ENCODE results near the gene PLA2G4D. TPM values are rescaled to one million over a fixed set of nuclear protein-coding genes. Genes with fewer than 3 reads are reported as not detected.

The PLA2G4D gene
- total RNA-seq, 2 donors from 2014 or later: not detected

GRCh38 chr15:42071717-42072116, 22.6 kb downstream of the PLA2G4D start:
- H3K27me3 ChIP-seq (replicated peaks; ENCODE audit: insufficient read depth): no peaks in the 10 kb centered on the region
- DNase-seq (ENCODE audit: low spot score) (no peak), ATAC-seq (ENCODE audit: insufficient number of reproducible peaks, low FRiP score, low read depth) (no peak)
- no peak overlapping the region for H3K27ac ChIP-seq
- no peaks in the 10 kb centered on the region for H3K4me1 ChIP-seq (ENCODE audit: control insufficient read depth in 1 of 2, low read depth in 2 of 2)
- H3K4me3 ChIP-seq: no peak overlapping the region
- no peaks in the 10 kb centered on the region for H3K9me3 ChIP-seq
- no peak for TF ChIP-seq CTCF (IDR thresholded peaks at IDR 0.05)
- no peaks in the 10 kb centered on the region for H3K36me3 ChIP-seq

- H3K4me3 ChIP-seq: no peak overlapping the region
- TF ChIP-seq CTCF (IDR thresholded peaks at IDR 0.05): no peak
- H3K4me1 ChIP-seq (ENCODE audit: control insufficient read depth in 1 of 2, low read depth in 2 of 2): no peaks in the 10 kb centered on the region
- no peaks in the 10 kb centered on the region for H3K27me3 ChIP-seq (replicated peaks; ENCODE audit: insufficient read depth)
- ATAC-seq (ENCODE audit: insufficient number of reproducible peaks, low FRiP score, low read depth): no peak
- H3K9me3 ChIP-seq: no peaks in the 10 kb centered on the region
- no peak for DNase-seq (ENCODE audit: low spot score)
- no peaks in the 10 kb centered on the region for H3K36me3 ChIP-seq
- H3K27ac ChIP-seq: no peak overlapping the region
These were observed 23.4 kb downstream of the PLA2G4D start for GRCh38 chr15:42070976-42071350.

DNA sequence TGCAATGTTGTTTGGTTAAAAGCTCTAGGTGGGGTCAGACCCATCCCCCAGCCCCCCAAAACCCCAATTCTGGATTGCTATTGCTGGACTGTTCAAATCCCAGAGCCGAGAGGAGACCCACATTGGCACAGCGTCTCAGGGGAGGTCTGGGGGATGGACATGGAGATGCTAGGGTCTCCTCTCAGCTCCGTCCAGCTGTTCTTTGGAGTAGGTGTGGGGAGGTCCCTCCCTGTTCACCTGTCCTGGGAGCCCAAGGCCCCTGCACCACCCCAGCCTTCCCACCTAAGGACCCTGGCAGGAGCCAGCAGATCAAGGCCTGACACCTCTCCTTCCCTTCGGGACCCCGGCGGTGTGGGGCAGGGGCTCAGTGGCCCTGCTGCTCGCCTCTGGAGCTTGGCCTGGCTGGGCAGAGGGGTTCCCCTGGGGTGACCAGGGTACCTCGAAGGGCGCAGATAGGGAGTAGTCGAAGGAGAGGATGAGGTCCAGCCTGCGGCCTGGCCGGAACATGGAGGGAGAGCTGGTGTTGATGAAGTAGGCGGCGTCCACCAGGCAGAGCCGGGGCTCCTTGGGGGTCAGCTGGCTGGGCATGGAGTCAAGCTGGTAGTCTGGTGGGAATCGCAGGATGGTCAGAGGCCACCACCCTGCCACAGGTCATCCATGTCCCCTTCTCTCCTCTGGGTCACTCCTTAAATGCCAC, 23.9 kb downstream of the PLA2G4D start:
- Histone ChIP-seq H3K9me3 (no peaks in the 10 kb centered on the region), H3K27me3 (replicated peaks; ENCODE audit: insufficient read depth) (no peaks in the 10 kb centered on the region), H3K27ac (no peak overlapping the region), H3K36me3 (no peaks in the 10 kb centered on the region), H3K4me1 (ENCODE audit: control insufficient read depth in 1 of 2, low read depth in 2 of 2) (no peaks in the 10 kb centered on the region), H3K4me3 (no peak overlapping the region)
- TF ChIP-seq CTCF (IDR thresholded peaks at IDR 0.05): no peak
- ATAC-seq (ENCODE audit: insufficient number of reproducible peaks, low FRiP score, low read depth) (no peak), DNase-seq (ENCODE audit: low spot score) (no peak)

DNA sequence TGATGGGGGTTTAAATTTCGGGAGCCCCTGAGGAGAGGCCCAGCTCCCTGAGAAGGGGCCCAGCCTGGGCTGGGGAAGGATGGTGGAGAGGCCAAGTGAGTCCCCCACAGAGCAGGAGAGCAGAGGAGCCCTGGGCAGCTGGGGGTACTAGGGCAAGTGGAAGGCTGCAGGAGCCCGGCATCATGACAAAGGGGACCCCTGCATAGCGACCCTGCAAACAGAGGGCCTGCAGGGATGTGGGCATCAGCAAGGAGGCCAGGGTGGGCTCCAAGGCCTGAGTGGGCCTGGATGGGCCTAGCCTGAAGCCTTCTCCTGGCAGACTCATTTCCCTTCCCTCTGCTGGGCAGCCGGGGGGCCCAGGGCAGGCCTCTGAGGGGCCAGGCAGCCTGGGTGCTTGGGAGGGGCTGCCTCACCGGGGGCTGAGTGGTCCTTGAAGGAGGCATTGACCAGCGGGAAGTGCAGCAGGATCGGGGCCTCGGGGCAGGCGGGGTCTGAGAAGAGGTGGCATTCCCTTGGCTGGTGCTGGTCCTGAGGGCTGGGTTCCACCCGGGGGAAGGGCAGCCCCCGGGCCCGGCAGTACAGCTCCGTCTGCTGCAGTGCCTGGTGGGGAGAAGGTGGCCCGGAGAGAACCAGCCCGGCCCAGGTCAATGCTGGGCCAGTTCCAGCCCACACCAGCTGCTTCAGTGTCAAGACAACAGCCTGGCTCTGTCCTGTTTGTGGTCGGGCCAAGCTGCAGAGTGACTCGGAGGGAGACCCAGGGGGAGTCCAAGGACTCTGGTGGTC, 24.7 kb downstream of the PLA2G4D start:
- H3K36me3 ChIP-seq: no peaks in the 10 kb centered on the region
- no peak overlapping the region for H3K27ac ChIP-seq
- ATAC-seq (ENCODE audit: insufficient number of reproducible peaks, low FRiP score, low read depth) (no peak), DNase-seq (ENCODE audit: low spot score) (no peak)
- H3K4me1 ChIP-seq (ENCODE audit: control insufficient read depth in 1 of 2, low read depth in 2 of 2): no peaks in the 10 kb centered on the region
- H3K27me3 ChIP-seq (replicated peaks; ENCODE audit: insufficient read depth): no peaks in the 10 kb centered on the region
- TF ChIP-seq CTCF (IDR thresholded peaks at IDR 0.05): no peak
- H3K9me3 ChIP-seq: no peaks in the 10 kb centered on the region
- H3K4me3 ChIP-seq: no peak overlapping the region

GRCh38 chr15:42069025-42069424, 25.3 kb downstream of the PLA2G4D start:
- Histone ChIP-seq H3K4me1 (ENCODE audit: control insufficient read depth in 1 of 2, low read depth in 2 of 2) (no peaks in the 10 kb centered on the region), H3K9me3 (no peaks in the 10 kb centered on the region), H3K4me3 (no peak overlapping the region), H3K27ac (no peak overlapping the region), H3K36me3 (no peaks in the 10 kb centered on the region), H3K27me3 (replicated peaks; ENCODE audit: insufficient read depth) (no peaks in the 10 kb centered on the region)
- ATAC-seq (ENCODE audit: insufficient number of reproducible peaks, low FRiP score, low read depth) (no peak), DNase-seq (ENCODE audit: low spot score) (no peak)
- TF ChIP-seq CTCF (IDR thresholded peaks at IDR 0.05): no peak

Data from thoracic aorta (tissue), 2 donors.